Cardiac fibroblast (primary cell): ENCODE data around the gene CAPN13.
A peak's percentile ranks its signal among the peaks of the same experiment; 100 is the strongest.

Source experiments
- DNase-seq, 2 donors: peaks; one replicate each; pipeline versions ENCODE4 v3.0.0 to v3.0.0-alpha.2; 2010; ENCODE audit warnings: low read depth in 2 of 2
- H3K4me3 ChIP-seq, 2 donors: replicated peaks in 1 of 2; 1 replicate in 1 of 2; 2 replicates in 1 of 2; pipeline ENCODE4 v1.5.1; 2011; ENCODE audit warnings: low read depth in 2 of 2, low read length in 2 of 2, mild to moderate bottlenecking in 2 of 2, moderate library complexity in 1 of 2
- CTCF ChIP-seq: IDR thresholded peaks from one replicate; pipeline ENCODE4 v1.5.1; 2011; ENCODE audit warnings: low read depth, mild to moderate bottlenecking, low read length, inconsistent platforms

CAPN13 gene

DNA sequence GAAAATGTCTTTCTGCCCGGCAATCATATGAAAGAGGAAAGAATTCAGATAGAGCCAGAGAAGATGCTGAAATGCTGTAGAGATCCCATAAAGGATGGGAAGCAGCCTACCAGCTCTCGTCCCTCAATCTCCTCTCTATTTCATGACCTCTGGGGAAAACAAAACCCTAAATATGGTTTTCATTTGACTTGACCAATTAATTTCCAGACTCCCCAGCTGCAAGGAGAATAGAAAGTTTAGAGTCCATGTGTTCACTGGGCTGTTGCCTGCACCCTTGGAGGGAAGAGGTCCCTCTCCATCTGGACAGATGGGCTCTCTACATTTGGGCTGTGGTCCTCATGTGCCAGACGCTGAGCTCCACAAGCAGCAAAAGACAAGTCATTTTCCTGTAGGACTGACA lies 40.6 kb downstream of the CAPN13 start:
- no peak for DNase-seq
- no peak overlapping the region for H3K4me3 ChIP-seq
- TF ChIP-seq CTCF = no peak

DNA sequence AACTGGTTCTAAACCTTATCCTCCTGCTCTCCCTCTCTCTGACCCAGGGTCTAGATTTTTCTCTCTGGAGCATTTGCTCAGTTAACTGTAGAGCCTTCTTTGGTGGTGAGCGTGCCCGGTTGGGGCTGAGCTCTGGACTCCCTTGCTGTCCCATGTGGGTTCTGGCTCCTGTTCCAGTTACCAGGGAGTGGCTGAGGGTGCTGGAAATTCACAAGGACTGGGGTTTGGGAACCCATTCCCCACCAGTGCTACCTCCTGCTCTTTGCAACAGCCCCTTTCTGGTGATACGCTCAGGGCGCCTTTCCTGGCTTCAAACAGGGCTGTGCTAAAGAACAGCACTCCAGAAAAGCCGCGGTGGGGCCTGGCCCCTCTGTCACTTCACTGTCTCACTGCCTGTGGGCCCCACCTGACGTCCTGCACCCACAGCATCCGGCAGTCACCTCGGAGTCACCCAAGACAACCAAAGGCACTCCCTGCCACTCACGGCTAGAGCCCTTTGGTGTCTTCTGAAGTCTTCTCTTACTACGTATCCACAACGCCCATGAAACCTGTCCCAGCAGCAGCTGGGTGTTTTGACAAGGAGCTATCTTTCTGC lies 41.3 kb downstream of the CAPN13 start:
- no peak for TF ChIP-seq CTCF
- no peak overlapping the region for H3K4me3 ChIP-seq

GRCh38 chr2:30765191-30765590 lies 42.1 kb downstream of the CAPN13 start:
- no peak overlapping the region for H3K4me3 ChIP-seq
- no peak for DNase-seq
- no peak for TF ChIP-seq CTCF

More for the DNA sequence above, 41.3 kb downstream of the CAPN13 start:
- no peak for DNase-seq

DNA sequence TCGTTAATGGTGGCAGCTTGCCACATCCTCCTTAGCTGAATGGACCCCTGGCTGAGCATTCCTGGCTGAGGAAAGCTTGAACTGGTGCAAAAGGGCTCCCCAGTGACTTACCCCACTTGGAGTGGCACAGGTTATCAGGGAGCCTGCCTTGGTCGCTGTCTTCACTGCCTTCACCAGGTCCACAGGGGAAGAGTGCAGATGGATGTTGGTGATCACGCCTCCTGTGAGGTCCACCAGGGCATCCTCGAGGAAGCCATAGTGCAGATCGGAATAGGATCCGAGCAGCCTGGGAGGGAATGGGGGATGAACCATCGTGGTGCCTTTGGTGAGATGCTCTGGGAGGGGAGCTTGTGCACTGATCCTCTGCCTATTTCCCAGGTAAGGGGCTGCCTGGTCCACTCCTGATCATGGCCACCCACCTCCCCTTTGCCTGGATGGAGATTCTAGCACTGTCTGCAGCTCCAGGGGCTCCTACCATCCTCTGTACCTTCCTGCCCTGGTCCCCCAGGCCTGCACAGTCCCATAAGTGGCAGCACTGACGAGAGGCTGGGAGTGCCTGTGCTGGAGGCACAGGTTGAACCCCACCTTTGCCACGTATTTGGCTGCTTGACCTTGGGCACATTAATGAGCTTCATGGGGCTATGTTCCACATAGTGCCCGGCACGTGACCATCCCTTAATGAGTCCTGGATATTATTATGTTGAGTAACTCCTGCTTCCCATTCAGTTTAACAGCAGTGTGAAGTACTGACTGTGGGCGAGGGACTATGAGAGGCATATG lies 43.0 kb downstream of the CAPN13 start:
- TF ChIP-seq CTCF = no peak
- no peak overlapping the region for H3K4me3 ChIP-seq
- DNase-seq = no peak

DNA sequence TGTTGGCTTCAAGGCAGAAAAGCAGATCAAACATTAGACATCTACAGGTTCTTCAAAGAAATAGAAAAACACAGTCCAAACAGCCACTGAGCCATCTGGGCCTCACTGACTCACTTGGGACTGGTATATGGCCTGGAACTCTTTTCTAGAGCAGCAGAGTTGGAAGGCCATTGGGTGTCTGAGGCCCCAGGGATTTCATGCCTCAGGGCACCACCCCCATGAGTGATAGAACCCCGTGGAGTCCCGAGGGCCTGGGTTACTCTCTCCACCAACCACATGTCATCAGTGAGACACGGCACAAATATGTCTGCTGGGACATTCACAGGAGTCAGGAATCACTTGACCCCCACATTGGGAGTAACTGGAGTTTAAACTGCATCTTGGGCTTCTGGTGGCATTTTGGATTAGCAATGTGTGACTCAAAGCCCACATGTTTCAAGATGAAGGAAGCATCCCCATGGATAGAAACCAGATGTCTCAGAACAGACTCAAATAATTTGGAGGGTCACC lies 44.0 kb downstream of the CAPN13 start:
- TF ChIP-seq CTCF = no peak
- DNase-seq = peak in 1 of 2 donors; percentile 4
- H3K4me3 ChIP-seq = no peak overlapping the region

GRCh38 chr2:30761226-30761625 lies 46.0 kb downstream of the CAPN13 start:
- no peak for DNase-seq
- TF ChIP-seq CTCF = no peak
- H3K4me3 ChIP-seq = no peak overlapping the region
